OCI-LY7 (cell line): ENCODE measurements around the gene GADL1. TPM values are rescaled to one million over a fixed set of nuclear protein-coding genes. Genes with fewer than 3 reads are reported as not detected.

ENCODE experiments used
- BruUV-seq: library from RNA; stranded (reverse); fragments of 400-500 nt; replicated peaks from 2 replicates; lab custom pipeline; 2021; lab: Mats Ljungman, UMichigan
- CTCF ChIA-PET: fragments of 300-600 bp; sonication (Branson Sonifier 250); formaldehyde crosslinking; loops from one replicate; lab custom pipeline; 2022; ENCODE audit warnings: antibody characterized with exemption; ENCODE audit not compliant: unreplicated experiment; lab: Charles Lee
- POLR2A ChIA-PET: fragments of 300-600 bp; sonication (Branson Sonifier 250); formaldehyde crosslinking; loops from one replicate; lab custom pipeline; 2022; ENCODE audit warnings: antibody characterized with exemption; lab: Charles Lee
- DNase-seq: peaks from one replicate; pipeline ENCODE4 v3.0.0-alpha.2; 2015; ENCODE audit warnings: low spot score
- H2AFZ ChIP-seq: fragments of 200-600 bp; sonication (generic), shearing (Covaris generic); 2 replicates; pipeline ENCODE4 v1.6.1; 2014; ENCODE audit warnings: mild to moderate bottlenecking, antibody characterized with exemption, low read length, moderate library complexity
- H3K27ac ChIP-seq: fragments of 200-600 bp; sonication (generic); 2 replicates; pipeline ENCODE4 v1.5.1; 2014; ENCODE audit warnings: mixed run types, low read depth, mild to moderate bottlenecking, moderate library complexity, low read length, inconsistent platforms; ENCODE audit not compliant: poor library complexity, severe bottlenecking
- H3K36me3 ChIP-seq: fragments of 200-600 bp; sonication (generic); 2 replicates; pipeline ENCODE4 v1.6.1; 2014; ENCODE audit warnings: mild to moderate bottlenecking, antibody characterized with exemption, low read length, moderate library complexity, mixed read lengths; ENCODE audit not compliant: insufficient read depth
- H3K4me1 ChIP-seq: fragments of 200-600 bp; sonication (generic); 2 replicates; pipeline ENCODE4 v1.5.1; 2014; ENCODE audit warnings: mild to moderate bottlenecking, low read length; ENCODE audit not compliant: insufficient read depth, poor library complexity, severe bottlenecking
- H3K4me2 ChIP-seq: fragments of 200-600 bp; sonication (generic); 2 replicates; pipeline ENCODE4 v1.6.1; 2014; ENCODE audit warnings: mild to moderate bottlenecking, low read length
- H3K4me3 ChIP-seq: fragments of 200-600 bp; sonication (generic); 2 replicates; pipeline ENCODE4 v1.5.1; 2014; ENCODE audit warnings: mild to moderate bottlenecking, low read depth, low read length; ENCODE audit not compliant: poor library complexity, severe bottlenecking
- H3K79me2 ChIP-seq: fragments of 200-600 bp; sonication (generic); 2 replicates; pipeline ENCODE4 v1.6.1; 2016; ENCODE audit warnings: low read depth, mild to moderate bottlenecking, low read length, moderate library complexity, mixed read lengths; ENCODE audit not compliant: insufficient read depth
- H3K9me2 ChIP-seq: fragments of 200-600 bp; sonication (generic); 2 replicates; pipeline ENCODE4 v1.6.1; 2016; ENCODE audit warnings: mild to moderate bottlenecking, low read length, mixed read lengths; ENCODE audit not compliant: insufficient read depth
- H3K9me3 ChIP-seq: fragments of 200-600 bp; sonication (generic); 2 replicates; pipeline ENCODE4 v1.6.1; 2014; ENCODE audit warnings: mild to moderate bottlenecking, mixed run types, low read length, mixed read lengths
- H4K20me1 ChIP-seq: fragments of 200-600 bp; sonication (generic); 2 replicates; pipeline ENCODE4 v1.6.1; 2014; ENCODE audit warnings: mild to moderate bottlenecking, antibody characterized with exemption, low read length, moderate library complexity, mixed read lengths; ENCODE audit not compliant: insufficient read depth
- EZH2phosphoT487 ChIP-seq: fragments of 200-600 bp; sonication (generic); IDR thresholded peaks from 2 replicates; pipeline ENCODE4 v1.6.1; 2018; ENCODE audit warnings: low read depth, borderline replicate concordance, mild to moderate bottlenecking, mixed run types, antibody characterized with exemption, low read length, moderate library complexity, mixed read lengths
- intact Hi-C: fragments of 100-400 bp; cut with micrococcal nuclease; formaldehyde crosslinking; loops from one replicate; pipeline ENCODE4 v1.10.0; 2022; ENCODE audit not compliant: unreplicated experiment
- total RNA-seq, 2 experiments: library from RNA; depleted of rRNA in 1 of 2; stranded (reverse); fragments of >200 nt in 1 of 2; shearing (Covaris generic) in 1 of 2; gene quantifications; 2 replicates each; pipeline ENCODE4 v1.2.3, GENCODE V29; 2014 to 2022
- TF ChIP-seq, protein P1 (sequence below): fragments of 200-600 bp; sonication (generic); conservative IDR thresholded peaks from 2 replicates; pipeline ENCODE4 v1.5.1; 2014; ENCODE audit warnings: mild to moderate bottlenecking, antibody characterized with exemption, low read length, moderate library complexity, mixed read lengths

The GADL1 gene
- total RNA-seq, 2 experiments from 2014 or later = not detected

DNA sequence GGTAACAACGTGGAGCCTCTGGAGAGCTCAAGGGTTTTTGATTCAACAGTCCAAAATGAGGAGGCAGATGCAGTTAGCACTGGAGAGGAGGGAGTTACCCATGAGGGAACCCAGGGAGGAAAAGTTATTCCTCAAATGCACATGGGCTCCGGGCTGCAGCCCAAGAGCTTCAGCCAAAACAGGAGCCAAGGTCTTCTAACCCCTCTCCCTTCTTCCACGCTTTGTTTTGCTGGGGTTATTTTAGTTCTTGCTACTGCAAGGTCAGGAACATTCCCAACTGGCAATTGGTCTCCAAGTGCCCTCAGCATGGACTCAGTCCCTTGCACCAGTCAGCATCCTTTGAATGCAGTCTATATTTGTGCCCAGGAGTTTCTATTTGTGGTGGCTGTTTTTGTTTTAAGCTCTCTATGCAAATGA is 198.1 kb downstream of the GADL1 start:
- Histone ChIP-seq H4K20me1 (peaks cover 4% of the 10 kb centered on the region; the same call in 1 of the 2 replicates), H3K36me3 (peaks cover 57% of the 10 kb centered on the region), H3K4me1 (peaks cover 7% of the 10 kb centered on the region), H3K4me2 (no peak overlapping the region), H3K9me3 (no peaks in the 10 kb centered on the region), H3K9me2 (no peaks in the 10 kb centered on the region), H3K4me3 (no peak overlapping the region), H3K27ac (no peak overlapping the region), H2AFZ (no peak overlapping the region), H3K79me2 (no peaks in the 10 kb centered on the region)
- ChIA-PET POLR2A (interaction anchor here (0.6 to 1.7 kb wide), 6 partner anchors 11 to 1752 kb away, joined by 3 to 5 read pairs (median 4); no protein-coding TSS in a partner anchor), CTCF (interaction anchor here (0.6 kb wide), 1 partner anchor 152 kb away, joined by 3 read pairs; no protein-coding TSS in a partner anchor)
- no peak for DNase-seq
- no TSS peak for BruUV-seq
- TF ChIP-seq, protein P1, sequence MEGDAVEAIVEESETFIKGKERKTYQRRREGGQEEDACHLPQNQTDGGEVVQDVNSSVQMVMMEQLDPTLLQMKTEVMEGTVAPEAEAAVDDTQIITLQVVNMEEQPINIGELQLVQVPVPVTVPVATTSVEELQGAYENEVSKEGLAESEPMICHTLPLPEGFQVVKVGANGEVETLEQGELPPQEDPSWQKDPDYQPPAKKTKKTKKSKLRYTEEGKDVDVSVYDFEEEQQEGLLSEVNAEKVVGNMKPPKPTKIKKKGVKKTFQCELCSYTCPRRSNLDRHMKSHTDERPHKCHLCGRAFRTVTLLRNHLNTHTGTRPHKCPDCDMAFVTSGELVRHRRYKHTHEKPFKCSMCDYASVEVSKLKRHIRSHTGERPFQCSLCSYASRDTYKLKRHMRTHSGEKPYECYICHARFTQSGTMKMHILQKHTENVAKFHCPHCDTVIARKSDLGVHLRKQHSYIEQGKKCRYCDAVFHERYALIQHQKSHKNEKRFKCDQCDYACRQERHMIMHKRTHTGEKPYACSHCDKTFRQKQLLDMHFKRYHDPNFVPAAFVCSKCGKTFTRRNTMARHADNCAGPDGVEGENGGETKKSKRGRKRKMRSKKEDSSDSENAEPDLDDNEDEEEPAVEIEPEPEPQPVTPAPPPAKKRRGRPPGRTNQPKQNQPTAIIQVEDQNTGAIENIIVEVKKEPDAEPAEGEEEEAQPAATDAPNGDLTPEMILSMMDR = no peak
- no peak for TF ChIP-seq EZH2phosphoT487
- intact Hi-C loops = loop anchor here (10.0 kb wide), 2 partner anchors 232 to 382 kb away; no protein-coding TSS in a partner anchor

DNA sequence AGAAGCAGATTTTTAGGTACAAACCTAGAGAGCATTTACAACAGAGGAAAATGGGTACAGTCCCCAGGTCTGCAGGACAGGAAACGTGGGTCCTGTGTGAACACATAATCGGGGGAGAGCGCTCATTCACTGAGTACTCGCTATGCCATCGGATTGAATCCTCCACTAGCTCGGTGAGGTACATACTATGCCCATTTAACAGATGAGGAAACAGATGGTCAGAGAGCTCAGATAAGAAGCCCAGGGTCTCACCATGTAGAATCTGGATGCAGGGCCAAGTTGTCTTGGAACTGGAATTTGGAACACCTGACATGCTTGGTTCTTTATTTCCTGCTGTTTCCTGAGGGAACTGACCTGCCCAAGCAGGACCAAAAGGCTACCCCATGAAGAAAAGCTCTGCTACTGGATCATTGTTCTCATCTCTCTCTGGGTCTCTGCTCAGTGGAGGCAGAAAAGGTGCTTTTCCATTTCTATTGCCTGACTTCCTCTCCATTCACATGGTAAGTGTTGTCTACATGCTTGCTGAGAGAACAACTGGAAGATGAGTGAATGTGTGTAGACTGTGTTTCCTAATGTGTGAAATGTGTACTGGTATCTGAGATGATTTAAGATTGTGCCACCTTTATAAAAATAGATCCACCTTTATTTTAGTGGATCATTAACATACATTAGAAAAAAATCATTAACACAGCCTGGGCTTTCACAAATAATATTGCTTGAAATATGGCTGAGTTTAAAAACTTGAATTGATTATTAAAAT is 199.0 kb downstream of the GADL1 start:
- H3K9me3 ChIP-seq = no peaks in the 10 kb centered on the region
- H3K36me3 ChIP-seq = peaks cover 66% of the 10 kb centered on the region
- peaks cover 7% of the 10 kb centered on the region for H3K4me1 ChIP-seq
- H3K79me2 ChIP-seq = no peaks in the 10 kb centered on the region
- BruUV-seq = no TSS peak
- intact Hi-C loops = loop anchor here (10.0 kb wide), 2 partner anchors 231 to 381 kb away; no protein-coding TSS in a partner anchor
- no peak for DNase-seq
- H3K9me2 ChIP-seq = no peaks in the 10 kb centered on the region
- ChIA-PET POLR2A (interaction anchor here (0.6 to 1.7 kb wide), 6 partner anchors 9 to 99 kb away, joined by 3 to 5 read pairs (median 4); no protein-coding TSS in a partner anchor), CTCF (interaction anchor here (0.6 kb wide), 1 partner anchor 151 kb away, joined by 3 read pairs; no protein-coding TSS in a partner anchor)
- TF ChIP-seq, protein P1 = no peak
- TF ChIP-seq EZH2phosphoT487 = no peak
- H3K4me3 ChIP-seq = no peak overlapping the region
- H3K27ac ChIP-seq = no peak overlapping the region
- peaks cover 4% of the 10 kb centered on the region; the same call in 1 of the 2 replicates for H4K20me1 ChIP-seq
- no peak overlapping the region for H2AFZ ChIP-seq
- H3K4me2 ChIP-seq = no peak overlapping the region
